Liver (tissue), 9 donors: Measurements from ENCODE around the gene MAT2B. TPM values are rescaled to one million over a fixed set of nuclear protein-coding genes. Genes with fewer than 3 reads are reported as not detected.

Experiments
- DNase-seq: peaks from one replicate; pipeline ENCODE4 v3.0.0-alpha.2; 2017; ENCODE audit warnings: low spot score
- H3K27ac ChIP-seq, 2 donors: one replicate each; pipeline ENCODE4 v1.7.0; 2013; ENCODE audit warnings: inconsistent platforms in 2 of 2, low read length in 2 of 2, control low read depth in 1 of 2, low read depth in 1 of 2, mild to moderate bottlenecking in 1 of 2
- H3K27me3 ChIP-seq, 4 donors: one replicate each; pipeline versions ENCODE4 v1.6.1 to v1.7.0; 2013; ENCODE audit warnings: low read length in 3 of 4, inconsistent platforms in 1 of 4, mild to moderate bottlenecking in 1 of 4, moderate library complexity in 1 of 4; ENCODE audit not compliant: control insufficient read depth in 4 of 4, insufficient read depth in 4 of 4
- H3K36me3 ChIP-seq, 4 donors: one replicate each; pipeline versions ENCODE4 v1.6.1 to v1.7.0; 2013; ENCODE audit warnings: low read length in 3 of 4, mild to moderate bottlenecking in 3 of 4, low read depth in 1 of 4, moderate library complexity in 1 of 4; ENCODE audit not compliant: control insufficient read depth in 4 of 4, insufficient read depth in 3 of 4
- H3K4me1 ChIP-seq, 4 donors: one replicate each; pipeline versions ENCODE4 v1.6.1 to v1.7.0; 2013; ENCODE audit warnings: low read length in 3 of 4, mild to moderate bottlenecking in 3 of 4, moderate library complexity in 1 of 4; ENCODE audit not compliant: control insufficient read depth in 4 of 4, insufficient read depth in 4 of 4
- H3K4me3 ChIP-seq, 3 donors: one replicate each; pipeline versions ENCODE4 v1.6.1 to v1.7.0; 2013; ENCODE audit warnings: low read length in 3 of 3, control low read depth in 1 of 3, low read depth in 1 of 3, mild to moderate bottlenecking in 1 of 3
- H3K9ac ChIP-seq, 2 donors: one replicate each; pipeline ENCODE4 v1.7.0; 2013; ENCODE audit warnings: low read length in 2 of 2, mild to moderate bottlenecking in 2 of 2, moderate library complexity in 2 of 2, control low read depth in 1 of 2, low read depth in 1 of 2
- H3K9me3 ChIP-seq, 4 donors: one replicate each; pipeline versions ENCODE4 v1.6.1 to v1.7.0; 2013; ENCODE audit warnings: low read length in 3 of 4; ENCODE audit not compliant: control insufficient read depth in 4 of 4
- CTCF ChIP-seq: fragments of 150-350 bp; IDR thresholded peaks from 2 replicates; pipeline ENCODE4 v1.5.1; 2017; ENCODE audit warnings: improper control_type of control experiment, low read depth, low read length; ENCODE audit not compliant: missing input control
- HNF4A ChIP-seq, 2 donors: conservative IDR thresholded peaks; 2 replicates each; pipeline ENCODE4 v1.6.1; 2016; ENCODE audit warnings: antibody characterized with exemption in 2 of 2, mild to moderate bottlenecking in 2 of 2
- JUND ChIP-seq, 2 donors: IDR thresholded peaks; 2 replicates each; pipeline ENCODE4 v1.6.1; 2016; ENCODE audit warnings: antibody characterized with exemption in 2 of 2
- NR2F2 ChIP-seq: IDR thresholded peaks from 2 replicates; pipeline ENCODE4 v1.6.1; 2016; ENCODE audit warnings: antibody characterized with exemption
- REST ChIP-seq: IDR thresholded peaks from 2 replicates; pipeline ENCODE4 v1.6.1; 2016; ENCODE audit warnings: antibody characterized with exemption, mild to moderate bottlenecking
- SP1 ChIP-seq: IDR thresholded peaks from 2 replicates; pipeline ENCODE4 v1.6.1; 2018; ENCODE audit warnings: antibody characterized with exemption, mild to moderate bottlenecking
- TAF1 ChIP-seq: conservative IDR thresholded peaks from 2 replicates; pipeline ENCODE4 v1.6.1; 2016; ENCODE audit warnings: antibody characterized with exemption, mild to moderate bottlenecking
- ZBTB33 ChIP-seq: IDR thresholded peaks from 2 replicates; pipeline ENCODE4 v1.6.1; 2016; ENCODE audit warnings: antibody characterized with exemption
- WGBS: extraction: QIAGEN DNeasy Blood & Tissue Kit; methylation state at CpG from one replicate; pipeline ENCODE4 v1.1.7; 2013; 5-methylcytosine and 5-hydroxymethylcytosine counted together
- polyA plus RNA-seq, 2 donors: library from polyadenylated mRNA; stranded (reverse) in 1 of 2; unstranded in 1 of 2; fragments of 200-250 nt in 1 of 2; fragments of >200 nt in 1 of 2; fragmentation: Nextera tagmentation in 1 of 2; extraction: Ambion mirVana in 1 of 2; gene quantifications; one replicate each; pipeline versions ENCODE4 v1.2.1 to v1.2.3, GENCODE V29; 2013 to 2015
- total RNA-seq, 2 donors: library from RNA; depleted of rRNA; stranded (reverse); fragments of >200 nt; gene quantifications; one replicate each; pipeline ENCODE4 v1.2.3, GENCODE V29; 2014
- donor health status: healthy.
- donor health status: healthy.
- donor health status: healthy.
- donor health status: healthy.
- donor health status: healthy.

MAT2B gene
- total and polyA plus RNA-seq, 4 donors: 21.3 to 41.3 (median 25.0) TPM

DNA sequence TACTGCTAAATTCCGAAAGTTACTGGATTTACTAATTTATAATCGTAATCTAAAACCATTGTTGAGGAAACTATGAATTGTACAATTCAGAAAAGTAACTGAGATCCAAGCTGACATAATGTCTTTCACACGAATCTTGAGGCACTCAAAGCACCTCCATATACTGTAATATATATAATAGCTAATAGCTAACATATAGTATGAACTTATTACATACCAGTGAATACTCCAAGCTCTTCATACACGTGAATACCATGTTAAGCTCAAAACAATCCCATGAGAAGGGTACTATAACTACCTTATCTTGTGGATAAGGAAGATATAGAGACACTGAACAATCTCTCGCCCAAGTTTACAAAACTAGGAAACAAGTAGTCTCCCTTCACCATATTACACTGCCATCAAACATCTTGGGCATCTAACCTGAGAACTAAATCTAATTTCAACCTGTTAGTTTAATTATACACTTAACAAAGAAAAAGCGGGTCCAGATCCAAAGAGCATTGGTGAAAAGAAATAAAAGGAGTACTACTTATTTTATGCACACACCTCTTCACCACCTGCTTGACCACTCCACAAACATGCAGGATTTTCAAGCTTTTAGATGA is 46.5 kb upstream of the MAT2B start:
- 36% methylated on average over 6 of the region's 6 CpGs for WGBS
- DNase-seq: no peak
- no peaks in the 10 kb centered on the region for H3K27me3 ChIP-seq
- peaks cover 0 to 10% (median 2%) of the 10 kb centered on the region in 4 donors for H3K36me3 ChIP-seq
- H3K4me1 ChIP-seq: peaks cover 11 to 30% (median 24%) of the 10 kb centered on the region in 4 donors
- TF ChIP-seq SP1 (no peak), TAF1 (no peak), CTCF (no peak)
- peak overlapping the region; percentile 95 to 96 for H3K27ac ChIP-seq
- peak overlapping the region; percentile 70 to 98 for H3K9ac ChIP-seq
- no peaks in the 10 kb centered on the region for H3K9me3 ChIP-seq
- H3K4me3 ChIP-seq: peak overlapping the region in 2 of 3 donors; percentile 55 to 77

DNA sequence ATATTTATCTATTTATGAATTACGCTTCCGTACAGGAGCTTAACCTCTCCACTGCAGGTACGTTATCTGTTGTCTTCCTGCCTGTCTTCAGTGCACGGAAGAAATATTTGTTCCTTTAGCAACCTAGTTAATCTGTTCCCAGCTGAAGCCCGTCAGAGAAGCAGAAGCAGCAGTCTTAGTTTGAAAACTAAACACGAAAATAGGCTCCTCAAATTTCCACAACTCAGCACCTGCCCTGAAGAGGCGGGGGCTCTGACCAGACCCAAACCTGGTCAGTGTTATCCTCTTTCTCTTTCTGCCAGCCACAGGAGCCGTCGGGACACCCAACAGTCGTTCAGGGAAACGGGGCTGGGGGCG is 46.0 kb upstream of the MAT2B start:
- DNase-seq: no peak
- peaks cover 11 to 30% (median 24%) of the 10 kb centered on the region in 4 donors for H3K4me1 ChIP-seq
- H3K36me3 ChIP-seq: peaks cover 0 to 8% (median 2%) of the 10 kb centered on the region in 4 donors
- TF ChIP-seq SP1 (no peak), HNF4A (conservative IDR thresholded peaks at IDR 0.05) (no peak), TAF1 (peak; percentile 34), NR2F2 (no peak), JUND (IDR thresholded peaks at IDR 0.05) (no peak), ZBTB33 (no peak), REST (no peak)
- WGBS: under 1% methylated on average over 12 of the region's 12 CpGs
- peak overlapping the region; percentile 70 to 98 for H3K9ac ChIP-seq
- H3K4me3 ChIP-seq: peak overlapping the region; percentile 55 to 77 (median 61)
- peak overlapping the region; percentile 95 to 96 for H3K27ac ChIP-seq
- H3K27me3 ChIP-seq: no peaks in the 10 kb centered on the region
- no peaks in the 10 kb centered on the region for H3K9me3 ChIP-seq
